HG03095 (cell line): ENCODE results near the gene VPS26C.
"Not testable (repeated sequence)": the region's sequence is repeated elsewhere in the genome, so short reads cannot be mapped to it uniquely, and the experiment has no call there.

Experiments used
- ATAC-seq: cut with Tn5 transposase; IDR thresholded peaks from one replicate; pipeline ENCODE4 v1.9.1; 2021; ENCODE audit warnings: moderate library complexity; ENCODE audit not compliant: unreplicated experiment

VPS26C gene

DNA sequence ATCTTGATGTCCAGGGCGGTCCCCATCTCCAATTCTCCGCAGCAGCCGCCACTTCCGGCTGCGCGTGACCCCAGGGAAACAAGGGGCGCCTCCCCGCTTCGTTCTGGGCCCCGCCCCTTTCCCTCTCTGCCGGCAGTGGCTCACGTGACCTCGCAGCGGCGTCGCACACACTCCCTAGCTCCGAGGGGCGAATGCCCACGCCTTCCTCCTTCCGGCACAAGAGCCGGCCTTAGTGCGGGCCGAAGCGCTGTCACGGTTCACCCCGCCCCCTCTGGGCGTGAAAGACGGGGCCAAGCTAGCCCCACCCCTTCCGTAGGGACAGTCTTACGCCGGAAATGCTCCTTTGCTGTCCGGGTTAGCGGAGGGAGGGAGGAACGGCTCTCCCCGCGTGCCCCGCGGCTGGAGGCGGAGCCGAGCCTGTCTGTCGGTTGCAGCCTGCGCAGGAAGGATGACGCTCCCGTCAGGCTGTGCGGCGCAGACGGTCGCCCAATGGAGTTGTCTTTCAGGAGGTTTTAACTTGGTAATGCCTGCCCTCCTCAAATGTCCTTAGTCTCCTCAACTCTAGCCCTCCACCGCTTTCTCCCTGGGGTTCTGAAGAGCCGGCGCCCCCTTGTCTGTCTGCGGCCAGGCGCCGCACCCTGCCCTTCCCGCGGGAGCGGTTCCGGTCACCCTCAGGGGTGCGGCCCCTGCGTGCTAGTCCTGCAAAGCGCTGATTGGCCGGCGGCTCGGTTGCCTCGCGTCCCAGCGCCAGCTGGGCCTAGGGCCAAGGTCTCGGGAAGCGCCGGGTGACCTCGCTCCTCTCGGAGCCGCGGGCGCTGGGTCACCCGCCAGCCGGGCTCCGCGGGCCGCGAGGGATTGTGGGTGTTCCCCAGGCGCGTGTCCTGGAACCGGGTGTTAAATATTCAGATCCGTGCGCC lies at the start of gene VPS26C:
TSS of gene VPS26C (minus strand) at position 66 of the 917 bp plus-strand sequence. CDS start at position 26, 40 bp downstream.
- peak; percentile 89 for ATAC-seq

GRCh38 chr21:37316072-37316471 lies 48.9 kb upstream of the VPS26C start:
- ATAC-seq = not testable (repeated sequence)

GRCh38 chr21:37300114-37300751 lies 33.1 kb upstream of the VPS26C start:
- ATAC-seq = no peak

DNA sequence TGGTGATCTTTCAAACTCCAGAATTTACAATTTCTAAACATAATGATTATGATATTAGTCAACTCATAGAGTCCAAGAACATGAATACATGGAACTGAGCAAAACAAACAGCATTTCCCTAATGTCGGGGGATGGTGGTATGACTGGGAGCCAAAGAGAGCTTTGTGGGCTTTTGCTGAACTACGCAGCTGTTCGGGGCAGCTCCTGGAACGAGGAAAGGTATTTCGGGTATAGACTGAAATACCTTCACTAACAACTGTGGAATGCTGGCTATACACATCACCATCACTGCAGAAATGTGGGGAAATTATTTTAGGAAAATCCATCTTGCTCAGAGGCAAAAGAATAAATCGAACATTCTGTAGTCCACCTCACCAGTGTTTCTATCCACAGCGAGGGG lies 30.2 kb upstream of the VPS26C start:
- no peak for ATAC-seq

GRCh38 chr21:37294679-37295078 lies 27.5 kb upstream of the VPS26C start:
- ATAC-seq = no peak

DNA sequence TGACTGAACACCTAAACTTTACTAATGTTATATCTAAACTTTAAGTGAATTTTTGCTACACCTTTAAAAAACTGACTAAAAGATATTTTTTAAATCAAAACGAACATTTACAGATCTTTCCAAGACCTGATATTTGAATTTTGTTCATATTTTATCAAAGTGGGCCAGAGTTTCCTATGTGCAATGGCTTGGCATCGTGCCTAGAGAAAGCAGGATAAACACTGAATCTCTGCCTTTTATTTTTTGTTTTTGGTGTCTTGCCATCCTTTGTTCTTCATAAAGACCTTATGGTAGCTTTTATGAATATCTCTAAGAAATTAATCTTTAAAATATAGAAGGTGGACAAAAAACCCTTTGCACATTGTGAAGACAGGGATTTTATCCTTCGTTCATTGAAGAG lies 25.8 kb upstream of the VPS26C start:
- ATAC-seq = no peak

GRCh38 chr21:37292041-37292440 lies 24.9 kb upstream of the VPS26C start:
- ATAC-seq = no peak

- ATAC-seq = not testable (repeated sequence)
Measured at GRCh38 chr21:37283191-37283710, 16.1 kb upstream of the VPS26C start.

DNA sequence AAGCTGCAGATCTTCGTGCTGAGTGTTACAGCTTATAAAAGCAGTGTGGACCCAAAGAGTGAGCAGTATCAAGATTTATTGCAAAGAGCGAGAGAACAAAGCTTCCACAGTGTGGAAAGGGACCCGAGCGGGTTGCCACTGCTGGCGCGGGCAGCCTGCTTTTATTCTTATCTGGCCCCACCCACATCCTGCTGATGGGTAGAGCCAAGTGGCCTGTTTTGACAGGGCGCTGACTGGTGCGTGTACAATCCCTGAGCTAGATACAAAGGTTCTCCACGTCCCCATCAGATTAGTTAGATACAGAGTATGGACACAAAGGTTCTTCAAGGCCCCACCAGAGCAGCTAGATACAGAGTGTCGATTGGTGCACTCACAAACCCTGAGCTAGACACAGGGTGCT lies 15.5 kb upstream of the VPS26C start:
- not testable (repeated sequence) for ATAC-seq

- no peak for ATAC-seq
Measured at GRCh38 chr21:37281993-37282392, 14.9 kb upstream of the VPS26C start.

DNA sequence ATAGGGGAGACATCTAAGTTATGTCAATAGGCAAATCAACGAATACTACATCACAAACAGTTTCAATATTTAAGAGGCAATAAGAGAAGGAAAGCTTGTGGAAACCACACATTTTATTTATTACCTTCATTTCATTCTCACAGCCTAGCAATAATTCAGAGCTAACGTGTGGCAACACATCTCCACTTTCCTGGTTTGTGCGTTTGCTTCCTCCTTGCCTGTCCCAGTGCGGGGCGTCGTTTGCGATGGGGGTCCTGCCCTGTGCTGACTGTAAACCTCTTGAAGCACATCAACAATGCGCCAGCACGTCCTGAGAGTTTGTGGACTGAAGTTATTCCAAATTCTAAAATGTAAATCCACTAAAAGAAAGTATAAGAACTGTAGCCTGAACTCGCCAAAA lies 14.4 kb upstream of the VPS26C start:
- ATAC-seq = no peak

DNA sequence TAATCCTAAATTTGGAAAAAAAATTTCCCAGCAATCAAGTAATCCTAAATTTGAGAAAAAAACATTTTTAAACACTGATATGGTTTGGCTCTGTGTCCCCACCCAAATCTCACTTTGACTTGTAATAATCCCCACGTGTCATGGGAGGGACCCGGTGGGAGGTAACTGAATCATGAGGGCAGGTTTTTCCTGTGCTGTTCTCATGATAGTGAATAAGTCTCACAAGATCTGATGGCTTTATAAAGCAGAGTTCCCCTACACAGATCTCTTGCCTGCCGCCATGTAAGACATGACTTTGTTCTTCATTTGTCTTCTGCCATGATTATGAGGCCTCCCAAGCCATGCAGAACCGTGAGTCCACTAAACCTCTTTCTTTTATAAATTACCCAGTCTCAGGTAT lies 12.1 kb upstream of the VPS26C start:
- ATAC-seq = not testable (repeated sequence)

GRCh38 chr21:37278199-37278598 lies 11.1 kb upstream of the VPS26C start:
- no peak for ATAC-seq

DNA sequence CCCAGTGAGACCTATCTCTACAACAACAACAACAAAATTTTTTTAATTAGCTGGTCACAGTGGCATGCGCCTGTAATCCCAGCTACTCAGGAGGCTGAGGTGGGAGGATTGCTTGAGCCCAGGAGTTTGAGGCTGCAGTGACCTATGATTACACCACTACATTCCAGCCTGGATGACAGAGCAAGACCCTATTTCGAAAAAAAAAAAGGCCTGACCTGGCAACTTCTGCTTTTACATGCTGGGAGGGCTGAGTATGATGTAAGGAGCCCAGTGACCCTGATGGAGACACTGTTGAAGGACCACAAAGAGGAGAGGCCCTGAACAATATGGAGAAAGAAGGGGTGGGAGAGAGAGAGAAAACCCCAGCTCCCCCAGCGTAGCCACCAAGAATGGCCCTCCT lies 9.2 kb upstream of the VPS26C start:
- no peak for ATAC-seq

DNA sequence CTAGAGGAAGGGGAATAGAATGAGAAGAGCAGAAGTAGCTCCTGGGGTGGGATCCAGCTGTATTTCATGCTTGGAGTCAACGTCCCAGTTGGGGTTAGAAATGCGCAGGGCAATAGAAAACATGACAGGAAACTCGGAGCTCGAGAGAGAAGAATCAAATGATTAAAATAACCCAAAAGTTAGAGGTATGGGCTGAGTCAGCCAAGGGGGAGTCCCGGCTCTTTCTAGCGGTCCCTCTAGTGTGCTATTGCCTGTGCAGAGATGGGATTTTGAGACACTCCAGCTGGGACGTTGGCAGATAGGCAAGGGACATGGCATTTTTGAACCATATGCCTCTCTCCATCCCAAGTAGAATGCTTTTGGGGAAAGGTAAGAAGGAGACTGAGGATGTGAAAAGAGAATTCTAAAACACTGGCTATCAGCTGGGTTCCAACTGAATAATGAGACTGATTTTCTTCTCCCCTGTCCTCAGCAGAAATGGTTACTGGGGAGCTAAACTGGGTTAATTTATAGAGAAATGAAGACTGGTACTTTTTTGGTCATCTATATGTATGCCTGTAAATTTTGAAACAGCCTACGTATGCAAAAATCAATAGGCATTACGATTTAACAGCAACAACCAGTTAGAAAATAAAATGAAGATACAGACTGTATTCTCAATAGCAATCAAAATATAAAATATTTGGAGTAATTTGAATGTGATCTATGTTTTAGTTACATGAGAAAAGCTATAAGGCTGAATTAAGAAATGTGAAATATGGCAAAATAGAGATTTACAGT lies 7.0 kb upstream of the VPS26C start:
- no peak for ATAC-seq

- ATAC-seq = no peak
Measured at GRCh38 chr21:37273440-37273839, 6.3 kb upstream of the VPS26C start.

DNA sequence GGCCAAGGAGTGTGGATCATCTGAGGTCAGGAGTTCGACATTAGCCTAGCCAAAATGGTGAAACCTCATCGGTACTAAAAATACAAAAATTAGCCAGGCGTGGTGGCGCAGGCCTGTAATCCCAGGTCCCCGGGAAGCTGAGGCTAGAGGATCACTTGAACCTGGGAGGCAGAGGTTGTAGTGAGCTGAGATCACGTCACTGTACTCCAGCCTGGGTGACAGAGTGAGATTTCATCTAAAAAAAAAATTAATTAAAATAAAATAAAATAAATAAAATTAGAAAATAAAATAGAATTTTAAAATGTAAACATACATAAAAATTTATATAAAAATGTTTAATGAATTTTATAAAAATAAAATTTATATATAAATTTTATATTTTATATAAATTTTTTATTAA lies 5.8 kb upstream of the VPS26C start:
- no peak for ATAC-seq

- no peak for ATAC-seq
Measured at GRCh38 chr21:37270576-37271365, 3.6 kb upstream of the VPS26C start.

DNA sequence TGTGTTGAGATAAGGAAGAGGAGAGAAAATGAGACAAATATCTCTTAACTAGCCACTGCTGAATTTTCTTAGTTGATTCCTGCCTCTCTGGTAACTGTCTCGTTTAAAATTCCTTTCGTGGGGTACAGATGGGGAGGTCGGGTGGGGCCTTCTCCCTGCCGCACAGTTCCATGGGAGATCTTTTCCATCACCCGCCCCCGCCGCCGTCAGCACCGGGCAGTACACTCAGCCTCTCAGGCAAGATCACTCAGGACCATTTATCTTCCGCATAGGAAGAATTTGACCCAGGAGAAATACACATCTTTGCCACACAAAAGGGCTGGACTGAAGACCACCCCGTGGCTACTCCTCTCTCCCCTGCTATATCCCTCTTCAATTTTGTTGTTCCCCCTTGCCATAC lies 2.3 kb upstream of the VPS26C start:
- ATAC-seq = no peak

- ATAC-seq = no peak
Measured at GRCh38 chr21:37268186-37268503, 1.0 kb upstream of the VPS26C start.
